Amniotic epithelial cell (primary cell): ENCODE data around the gene MCTP2.

Experiments
- DNase-seq: peaks from one replicate; pipeline ENCODE4 v3.0.0-alpha.2; 2010; ENCODE audit warnings: low read depth

MCTP2 gene

DNA sequence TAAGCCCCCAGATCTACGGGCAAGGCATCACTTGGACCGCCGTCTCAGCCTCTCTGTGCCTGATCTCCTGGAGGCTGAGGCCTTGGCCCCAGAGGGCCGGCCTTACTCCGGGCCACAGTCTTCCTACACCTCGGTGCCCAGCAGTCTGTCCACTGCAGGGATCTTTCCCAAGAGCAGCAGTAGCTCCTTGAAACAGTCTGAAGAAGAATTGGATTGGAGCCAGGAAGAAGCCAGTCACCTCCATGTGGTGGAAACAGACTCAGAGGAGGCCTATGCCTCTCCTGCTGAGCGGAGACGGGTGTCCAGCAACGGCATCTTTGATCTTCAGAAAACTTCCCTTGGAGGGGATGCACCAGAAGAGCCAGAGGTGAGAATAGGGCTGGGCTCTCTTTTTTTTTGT is 67.0 kb downstream of the MCTP2 start:
- DNase-seq: peak; percentile 81

GRCh38 chr15:94300612-94301011 is 69.3 kb downstream of the MCTP2 start:
- DNase-seq: peak; percentile 37

DNA sequence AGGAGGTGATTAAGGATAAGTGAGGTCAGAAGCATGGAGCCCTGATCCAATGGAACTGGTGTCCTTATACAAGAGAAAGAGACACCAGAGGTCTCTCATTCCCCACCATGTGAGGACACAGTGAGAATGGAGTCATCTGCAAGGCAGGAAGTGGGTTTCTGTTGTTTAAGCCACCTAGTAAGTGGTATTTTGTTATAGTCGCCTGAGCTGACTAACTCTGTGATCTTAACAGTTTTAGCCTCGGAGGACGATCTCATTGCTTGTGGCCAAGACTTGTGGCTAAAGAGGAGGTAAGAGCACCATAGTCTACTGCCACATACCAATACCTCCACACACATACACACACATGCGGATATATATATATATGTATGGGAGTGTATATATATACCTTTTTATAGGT is 73.8 kb downstream of the MCTP2 start:
- no peak for DNase-seq

GRCh38 chr15:94306700-94307650 is 75.6 kb downstream of the MCTP2 start:
- DNase-seq: peak; percentile 90

DNA sequence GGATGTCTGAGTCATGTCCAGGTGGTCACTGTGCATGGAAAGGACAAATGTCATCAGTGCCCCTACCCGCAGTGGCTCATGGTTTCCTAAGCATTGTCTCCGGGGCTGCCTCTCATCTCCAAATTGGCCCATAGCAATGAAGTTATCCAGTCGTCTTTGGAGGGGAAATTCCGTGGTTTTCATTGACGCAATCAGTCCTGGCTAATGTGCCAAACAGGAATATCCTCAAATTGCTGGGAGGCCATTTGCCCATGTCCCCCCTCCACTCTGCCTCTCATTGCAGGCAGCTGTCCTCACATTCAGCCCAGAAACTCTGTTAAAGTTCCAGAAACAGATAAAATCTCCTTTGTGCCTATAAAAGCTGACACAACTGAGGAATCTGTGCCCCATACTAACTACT is 81.6 kb downstream of the MCTP2 start:
- DNase-seq: peak; percentile 86

- DNase-seq: no peak
Observed at GRCh38 chr15:94314639-94315038, 83.3 kb downstream of the MCTP2 start.

DNA sequence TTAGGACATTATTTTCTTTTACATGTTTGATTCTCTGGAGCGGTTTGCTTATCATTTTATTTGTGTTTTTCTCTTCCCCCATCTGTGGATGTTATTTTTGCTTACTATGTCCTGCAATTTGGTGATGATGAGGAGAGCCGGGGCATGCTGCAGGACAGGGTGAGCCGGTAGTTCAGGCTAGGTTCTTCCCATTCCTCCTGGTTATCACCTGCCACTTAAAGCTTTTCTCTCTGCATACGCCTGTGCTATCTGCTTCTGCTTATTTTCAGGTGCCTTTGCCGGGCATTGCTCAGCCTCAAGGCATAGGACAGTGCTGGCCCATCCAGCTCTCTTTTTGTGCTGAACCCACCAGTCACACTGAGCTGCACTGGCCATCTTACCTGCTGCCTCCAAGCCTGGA is 85.8 kb downstream of the MCTP2 start:
- no peak for DNase-seq

DNA sequence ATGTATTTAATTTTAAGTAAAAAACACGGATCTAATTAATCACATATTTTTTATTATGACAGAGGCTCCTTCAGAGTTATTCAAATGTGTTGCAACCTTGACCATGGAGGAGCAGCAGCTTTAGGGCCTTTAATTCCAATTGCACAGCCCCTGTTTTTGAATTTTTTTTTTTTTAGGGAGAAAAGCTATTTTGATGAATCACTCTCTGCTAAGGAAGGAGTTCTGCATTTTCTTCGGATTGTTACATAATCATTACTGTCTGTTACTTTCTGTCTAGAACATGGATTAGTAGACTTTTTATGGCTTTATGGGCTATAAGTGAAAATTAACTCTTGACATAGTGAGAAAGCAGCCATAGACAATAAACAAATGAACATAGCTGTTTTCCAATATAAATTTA is 90.8 kb downstream of the MCTP2 start:
- DNase-seq: peak; percentile 79

GRCh38 chr15:94323076-94323475 is 91.7 kb downstream of the MCTP2 start:
- DNase-seq: no peak

GRCh38 chr15:94324117-94324826 is 92.9 kb downstream of the MCTP2 start:
- peak; percentile 73 for DNase-seq

- DNase-seq: no peak
Observed at GRCh38 chr15:94324835-94325767, 93.7 kb downstream of the MCTP2 start.

DNA sequence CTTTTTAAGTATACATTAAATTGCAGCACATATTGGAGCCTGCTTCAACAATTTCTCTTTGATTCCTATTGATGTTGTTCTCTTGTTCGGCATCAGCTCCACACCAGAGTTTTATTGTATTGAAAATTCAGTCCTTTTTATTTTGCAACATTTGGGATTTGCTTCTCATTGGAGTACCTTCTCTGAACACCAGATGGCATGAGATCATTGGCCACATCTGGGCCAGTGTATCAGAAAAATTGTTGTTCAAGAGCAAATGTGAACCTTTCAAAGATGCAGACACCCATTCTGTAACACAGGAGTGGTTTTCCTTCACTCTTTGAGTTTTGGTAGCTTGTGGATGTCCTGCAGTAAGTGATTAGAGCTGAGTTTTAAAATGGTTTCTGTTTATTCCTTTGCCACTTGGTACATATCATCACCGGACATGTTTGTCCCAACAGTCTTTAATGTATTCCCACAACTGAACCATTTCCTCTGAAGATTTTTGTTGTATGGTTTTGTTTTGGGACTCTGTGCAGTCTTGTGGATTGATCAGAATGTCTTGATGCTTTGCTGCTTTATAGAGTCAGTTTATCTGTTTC is 96.1 kb downstream of the MCTP2 start:
- DNase-seq: peak; percentile 54

DNA sequence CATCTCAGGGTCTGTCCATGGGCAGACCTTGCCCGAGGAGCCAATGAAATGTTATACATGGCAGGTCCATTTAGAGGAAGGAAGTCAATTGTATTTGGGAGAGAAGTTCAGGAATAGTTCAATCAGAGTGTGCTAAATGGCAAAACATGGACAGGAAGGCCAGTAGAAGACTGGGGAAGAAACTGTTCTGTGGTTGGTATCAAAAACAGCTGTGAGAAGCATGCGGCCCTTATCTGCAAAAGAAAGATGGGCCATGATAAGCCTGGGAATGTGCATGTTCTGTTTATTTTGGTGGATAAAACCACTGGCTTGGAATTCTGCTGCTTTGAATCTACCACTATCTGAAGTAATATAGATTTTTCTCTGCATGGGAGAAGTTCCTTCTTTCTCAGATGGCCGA is 100.4 kb downstream of the MCTP2 start:
- peak; percentile 83 for DNase-seq

- DNase-seq: peak; percentile 63
Observed at GRCh38 chr15:94335616-94336015, 104.3 kb downstream of the MCTP2 start.

GRCh38 chr15:94336817-94337467 is 105.6 kb downstream of the MCTP2 start:
- no peak for DNase-seq

- no peak for DNase-seq
Observed at GRCh38 chr15:94338243-94338846, 107.0 kb downstream of the MCTP2 start.

- DNase-seq: peak; percentile 29
Observed at GRCh38 chr15:94346282-94346681, 114.9 kb downstream of the MCTP2 start.

DNA sequence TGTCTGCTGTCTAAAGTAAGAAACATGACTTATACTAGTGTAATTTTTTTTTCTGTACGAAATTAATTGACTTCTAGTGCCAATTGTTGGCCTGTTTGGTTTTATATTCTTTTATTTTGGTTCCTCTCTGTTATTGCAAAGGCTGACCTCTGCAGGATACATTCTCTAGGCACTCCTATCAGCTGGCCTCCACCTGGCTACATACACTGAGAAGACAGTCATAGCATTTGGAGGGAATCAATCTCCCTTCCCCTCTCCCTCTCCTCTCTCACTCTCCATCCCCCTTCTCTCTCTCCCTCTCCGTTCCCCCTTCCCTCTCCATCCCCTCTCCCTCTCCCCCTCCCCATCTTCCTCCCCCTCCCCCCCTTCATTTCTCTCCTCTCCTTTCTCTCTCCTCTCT is 116.7 kb downstream of the MCTP2 start:
- DNase-seq: no peak

DNA sequence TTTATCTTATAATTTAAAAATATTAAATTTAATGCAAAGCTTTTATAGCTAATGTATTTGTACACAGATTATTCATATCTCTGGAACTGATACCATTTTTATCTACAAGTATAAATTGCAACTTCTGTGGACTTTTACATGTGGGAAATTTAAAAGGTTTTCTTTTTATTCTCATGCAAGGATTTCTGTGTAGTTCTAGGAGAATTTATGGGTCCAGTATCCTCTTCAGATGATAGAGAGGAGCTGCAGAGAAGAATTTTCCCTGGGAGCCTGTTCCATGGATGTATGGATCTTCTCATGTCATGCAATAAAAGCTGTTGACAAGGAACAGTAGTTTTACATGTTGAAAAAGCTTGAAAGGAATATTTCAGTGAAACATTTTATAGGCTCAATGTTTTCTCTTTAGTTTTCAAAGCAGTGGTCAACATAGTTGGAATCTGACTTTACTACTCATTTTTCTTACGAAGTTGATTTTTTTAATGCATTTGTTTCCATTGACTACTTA is 119.7 kb downstream of the MCTP2 start:
- no peak for DNase-seq

- DNase-seq: peak; percentile 12
Observed at GRCh38 chr15:94352636-94353487, 121.5 kb downstream of the MCTP2 start.
